Stimulated activated CD8-positive, alpha-beta memory T cell treated with anti-CD3 and anti-CD28 coated beads, Interleukin-12 subunit alpha, Interleukin-12 subunit beta, amount 100 ng/mL, for 1 hour (primary cell): ENCODE measurements around the gene RAPGEF1.
"Not testable (repeated sequence)": the region's sequence is repeated elsewhere in the genome, so short reads cannot be mapped to it uniquely, and the experiment has no call there.

Source experiments
- DNase-seq: peaks from one replicate; pipeline ENCODE4 v3.0.0-alpha.2; 2020; ENCODE audit warnings: low read depth

RAPGEF1 gene

GRCh38 chr9:131555841-131556673 is 183.8 kb downstream of the RAPGEF1 start:
- no peak for DNase-seq

GRCh38 chr9:131554843-131555351 is 185.0 kb downstream of the RAPGEF1 start:
- DNase-seq = no peak

- DNase-seq = no peak
Measured at GRCh38 chr9:131554087-131554842, 185.6 kb downstream of the RAPGEF1 start.

- DNase-seq = no peak
Measured at GRCh38 chr9:131552030-131552429, 187.8 kb downstream of the RAPGEF1 start.

- not testable (repeated sequence) for DNase-seq
Measured at GRCh38 chr9:131550465-131550864, 189.4 kb downstream of the RAPGEF1 start.

GRCh38 chr9:131549186-131549585 is 190.7 kb downstream of the RAPGEF1 start:
- DNase-seq = not testable (repeated sequence)

GRCh38 chr9:131546336-131547084 is 193.4 kb downstream of the RAPGEF1 start:
- no peak for DNase-seq

GRCh38 chr9:131545786-131546335 is 194.0 kb downstream of the RAPGEF1 start:
- no peak for DNase-seq

GRCh38 chr9:131545003-131545785 is 194.7 kb downstream of the RAPGEF1 start, which contains the start of gene PRRT1B:
Gene PRRT1B (plus strand): TSS chr9:131545523. CDS start chr9:131545616, 93 bp downstream.
- DNase-seq = no peak

GRCh38 chr9:131543141-131543540 is 196.7 kb downstream of the RAPGEF1 start:
- no peak for DNase-seq

GRCh38 chr9:131539223-131539923 is 200.5 kb downstream of the RAPGEF1 start:
- no peak for DNase-seq

- no peak for DNase-seq
Measured at GRCh38 chr9:131537946-131538345, 201.9 kb downstream of the RAPGEF1 start.

GRCh38 chr9:131534721-131535237 is 205.1 kb downstream of the RAPGEF1 start:
- no peak for DNase-seq

- DNase-seq = peak; percentile 58
Measured at GRCh38 chr9:131530920-131531832, 208.7 kb downstream of the RAPGEF1 start, which contains the start of gene UCK1. Gene UCK1 (minus strand): TSS chr9:131531263. CDS start chr9:131531174, 89 bp downstream.

- DNase-seq = no peak
Measured at GRCh38 chr9:131530546-131530919, 209.3 kb downstream of the RAPGEF1 start.

- DNase-seq = no peak
Measured at GRCh38 chr9:131529597-131530545, 210.0 kb downstream of the RAPGEF1 start.

GRCh38 chr9:131528886-131529505 is 210.9 kb downstream of the RAPGEF1 start:
- no peak for DNase-seq
